Measurements from ENCODE around the gene ARF1.

DNA sequence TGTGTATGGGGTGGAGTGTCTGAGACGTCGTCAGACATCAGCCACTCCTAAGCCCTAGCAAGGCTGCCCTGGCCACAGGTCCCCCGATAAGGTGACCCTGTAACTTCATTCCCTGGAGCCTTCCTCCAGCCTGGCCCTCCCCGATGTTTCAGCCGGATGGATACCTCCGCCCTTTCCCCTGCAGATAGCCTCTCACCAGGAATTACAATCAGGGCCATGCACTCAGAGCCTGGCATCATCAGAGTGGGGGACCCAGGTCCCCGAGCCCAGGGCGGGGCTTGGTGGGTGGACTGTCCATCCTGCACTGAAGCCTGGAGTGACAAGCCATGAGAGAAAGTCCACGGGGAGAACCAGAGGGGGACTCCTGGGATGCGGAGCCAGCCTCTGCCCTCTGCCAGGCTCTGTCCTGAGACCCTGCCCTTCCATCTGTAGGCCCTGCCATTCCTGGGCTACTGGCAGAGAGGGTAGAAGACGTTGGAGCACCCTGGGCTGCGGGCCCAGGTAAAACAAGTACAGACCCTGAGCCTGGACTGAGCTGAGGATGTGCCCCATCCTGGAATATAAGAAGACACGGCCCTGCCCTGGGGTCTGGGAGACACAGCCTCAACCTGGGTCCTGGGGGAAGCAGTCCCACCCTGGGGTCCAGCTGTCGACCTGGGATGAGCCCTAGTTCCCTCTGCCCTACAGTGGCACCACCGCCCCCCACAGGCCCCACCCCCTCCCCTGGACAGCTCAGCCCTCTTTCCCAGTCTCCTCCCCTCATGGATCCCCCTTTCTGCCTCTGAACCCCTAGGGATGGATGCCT, 16.8 kb upstream of the ARF1 start:
- no peak for TF ChIP-seq EZH2 (IDR thresholded peaks at IDR 0.05)
- no peak for TF ChIP-seq POLR2AphosphoS5 (IDR thresholded peaks at IDR 0.05; ENCODE audit: borderline replicate concordance, low read depth, low read length)
